ENCODE results near the gene RFPL1. TPM values are rescaled to one million over a fixed set of nuclear protein-coding genes. Genes with fewer than 3 reads are reported as not detected.

The RFPL1 gene
- total and polyA plus RNA-seq, 2 experiments from 2014 or later, result not detected

DNA sequence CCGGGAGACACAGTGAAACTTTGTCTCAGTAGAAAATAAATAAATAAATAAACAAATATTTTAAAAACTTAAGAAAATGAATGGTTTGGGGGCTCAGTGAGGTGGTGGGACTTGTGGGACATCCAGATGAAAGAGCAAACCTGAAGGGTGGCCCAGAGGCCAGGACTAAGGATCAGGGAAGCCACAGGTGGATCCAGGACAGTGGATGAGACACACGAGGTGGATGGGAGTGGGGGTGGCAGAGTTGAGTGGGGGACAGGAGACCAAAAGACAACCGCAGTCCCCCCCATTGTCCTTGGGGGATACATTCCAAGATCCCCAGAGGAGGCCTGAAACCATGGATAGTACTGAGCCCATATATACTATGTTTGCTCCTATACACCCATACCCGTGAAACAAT, 7.1 kb downstream of the RFPL1 start:
- no peak overlapping the region for H2AFZ ChIP-seq
- Mint-ChIP-seq H3K4me3 (no peak overlapping the region), H3K27me3 (ENCODE audit: insufficient read depth, low read depth, poor library complexity) (no peaks in the 10 kb centered on the region), H3K9me3 (no peaks in the 10 kb centered on the region), H3K4me1 (peaks cover 6% of the 10 kb centered on the region; the same call in 2 of the 3 replicates), H3K27ac (no peak overlapping the region), H3K36me3 (ENCODE audit: low read depth) (no peaks in the 10 kb centered on the region)
- no peaks in the 10 kb centered on the region for H3K9me2 ChIP-seq (ENCODE audit: insufficient read depth)
- TF ChIP-seq, protein P1, sequence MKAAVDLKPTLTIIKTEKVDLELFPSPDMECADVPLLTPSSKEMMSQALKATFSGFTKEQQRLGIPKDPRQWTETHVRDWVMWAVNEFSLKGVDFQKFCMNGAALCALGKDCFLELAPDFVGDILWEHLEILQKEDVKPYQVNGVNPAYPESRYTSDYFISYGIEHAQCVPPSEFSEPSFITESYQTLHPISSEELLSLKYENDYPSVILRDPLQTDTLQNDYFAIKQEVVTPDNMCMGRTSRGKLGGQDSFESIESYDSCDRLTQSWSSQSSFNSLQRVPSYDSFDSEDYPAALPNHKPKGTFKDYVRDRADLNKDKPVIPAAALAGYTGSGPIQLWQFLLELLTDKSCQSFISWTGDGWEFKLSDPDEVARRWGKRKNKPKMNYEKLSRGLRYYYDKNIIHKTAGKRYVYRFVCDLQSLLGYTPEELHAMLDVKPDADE (IDR thresholded peaks at IDR 0.05), result no peak
- H3K4me2 ChIP-seq, result no peak overlapping the region
- H3K79me2 ChIP-seq (replicated peaks; ENCODE audit: insufficient read depth), result no peaks in the 10 kb centered on the region
- ATAC-seq (no peak), DNase-seq (ENCODE audit: low spot score) (no peak)
- H3K27ac ChIP-seq (ENCODE audit: low read depth), result no peak overlapping the region
- H4K20me1 ChIP-seq (replicated peaks; ENCODE audit: insufficient read depth), result no peaks in the 10 kb centered on the region
- no peaks in the 10 kb centered on the region for H3F3A ChIP-seq (replicated peaks; ENCODE audit: low read depth)
- H3K36me3 ChIP-seq (ENCODE audit: insufficient read depth), result no peaks in the 10 kb centered on the region
- no peaks in the 10 kb centered on the region for H3K27me3 ChIP-seq (ENCODE audit: insufficient read depth)
- no peak overlapping the region for H3K4me3 ChIP-seq
- H3K4me1 ChIP-seq (ENCODE audit: insufficient read depth), result no peaks in the 10 kb centered on the region

DNA sequence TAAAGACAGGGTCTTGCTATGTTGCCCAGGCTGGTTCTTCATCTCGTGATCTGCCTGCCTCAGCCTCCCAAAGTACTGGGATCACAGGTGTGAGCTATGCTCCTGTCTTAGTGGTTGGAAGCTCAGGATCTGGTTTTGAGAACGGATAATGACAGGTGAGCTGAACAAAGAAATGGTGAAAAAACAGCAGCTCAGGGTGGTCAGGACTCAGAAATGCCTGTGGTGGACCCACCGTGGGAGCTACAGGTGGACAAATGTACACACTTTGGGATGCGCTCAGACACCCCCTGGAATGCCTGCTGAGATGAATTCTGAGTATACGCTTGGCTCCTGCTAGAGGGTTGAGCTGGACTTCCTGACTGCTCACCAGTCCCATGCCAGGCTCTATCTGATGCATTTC, 9.5 kb downstream of the RFPL1 start:
- no peak for DNase-seq (ENCODE audit: low spot score)
- no peaks in the 10 kb centered on the region for H3K4me1 ChIP-seq (ENCODE audit: insufficient read depth)
- no peaks in the 10 kb centered on the region for H3K79me2 ChIP-seq (replicated peaks; ENCODE audit: insufficient read depth)
- no peak for ATAC-seq
- H2AFZ ChIP-seq, result no peak overlapping the region
- no peaks in the 10 kb centered on the region for H3K27me3 ChIP-seq (ENCODE audit: insufficient read depth)
- H4K20me1 ChIP-seq (replicated peaks; ENCODE audit: insufficient read depth), result no peaks in the 10 kb centered on the region
- no peak overlapping the region for H3K4me2 ChIP-seq
- Mint-ChIP-seq H3K27me3 (ENCODE audit: insufficient read depth, low read depth, poor library complexity) (no peaks in the 10 kb centered on the region), H3K4me1 (peaks cover 6% of the 10 kb centered on the region; the same call in 2 of the 3 replicates), H3K27ac (no peak overlapping the region), H3K9me3 (no peaks in the 10 kb centered on the region), H3K36me3 (ENCODE audit: low read depth) (no peaks in the 10 kb centered on the region), H3K4me3 (no peak overlapping the region)
- no peak overlapping the region for H3K27ac ChIP-seq (ENCODE audit: low read depth)
- H3K36me3 ChIP-seq (ENCODE audit: insufficient read depth), result no peaks in the 10 kb centered on the region
- no peaks in the 10 kb centered on the region for H3K9me2 ChIP-seq (ENCODE audit: insufficient read depth)
- H3F3A ChIP-seq (replicated peaks; ENCODE audit: low read depth), result no peaks in the 10 kb centered on the region
- H3K4me3 ChIP-seq, result no peak overlapping the region
- no peak for TF ChIP-seq ZNF331 (CRISPR knock-in tag; IDR thresholded peaks at IDR 0.05; ENCODE audit: low read depth)
- TF ChIP-seq EZH2phosphoT487 (IDR thresholded peaks at IDR 0.05; ENCODE audit: unreplicated experiment), result no peak
- TF ChIP-seq, protein P2, sequence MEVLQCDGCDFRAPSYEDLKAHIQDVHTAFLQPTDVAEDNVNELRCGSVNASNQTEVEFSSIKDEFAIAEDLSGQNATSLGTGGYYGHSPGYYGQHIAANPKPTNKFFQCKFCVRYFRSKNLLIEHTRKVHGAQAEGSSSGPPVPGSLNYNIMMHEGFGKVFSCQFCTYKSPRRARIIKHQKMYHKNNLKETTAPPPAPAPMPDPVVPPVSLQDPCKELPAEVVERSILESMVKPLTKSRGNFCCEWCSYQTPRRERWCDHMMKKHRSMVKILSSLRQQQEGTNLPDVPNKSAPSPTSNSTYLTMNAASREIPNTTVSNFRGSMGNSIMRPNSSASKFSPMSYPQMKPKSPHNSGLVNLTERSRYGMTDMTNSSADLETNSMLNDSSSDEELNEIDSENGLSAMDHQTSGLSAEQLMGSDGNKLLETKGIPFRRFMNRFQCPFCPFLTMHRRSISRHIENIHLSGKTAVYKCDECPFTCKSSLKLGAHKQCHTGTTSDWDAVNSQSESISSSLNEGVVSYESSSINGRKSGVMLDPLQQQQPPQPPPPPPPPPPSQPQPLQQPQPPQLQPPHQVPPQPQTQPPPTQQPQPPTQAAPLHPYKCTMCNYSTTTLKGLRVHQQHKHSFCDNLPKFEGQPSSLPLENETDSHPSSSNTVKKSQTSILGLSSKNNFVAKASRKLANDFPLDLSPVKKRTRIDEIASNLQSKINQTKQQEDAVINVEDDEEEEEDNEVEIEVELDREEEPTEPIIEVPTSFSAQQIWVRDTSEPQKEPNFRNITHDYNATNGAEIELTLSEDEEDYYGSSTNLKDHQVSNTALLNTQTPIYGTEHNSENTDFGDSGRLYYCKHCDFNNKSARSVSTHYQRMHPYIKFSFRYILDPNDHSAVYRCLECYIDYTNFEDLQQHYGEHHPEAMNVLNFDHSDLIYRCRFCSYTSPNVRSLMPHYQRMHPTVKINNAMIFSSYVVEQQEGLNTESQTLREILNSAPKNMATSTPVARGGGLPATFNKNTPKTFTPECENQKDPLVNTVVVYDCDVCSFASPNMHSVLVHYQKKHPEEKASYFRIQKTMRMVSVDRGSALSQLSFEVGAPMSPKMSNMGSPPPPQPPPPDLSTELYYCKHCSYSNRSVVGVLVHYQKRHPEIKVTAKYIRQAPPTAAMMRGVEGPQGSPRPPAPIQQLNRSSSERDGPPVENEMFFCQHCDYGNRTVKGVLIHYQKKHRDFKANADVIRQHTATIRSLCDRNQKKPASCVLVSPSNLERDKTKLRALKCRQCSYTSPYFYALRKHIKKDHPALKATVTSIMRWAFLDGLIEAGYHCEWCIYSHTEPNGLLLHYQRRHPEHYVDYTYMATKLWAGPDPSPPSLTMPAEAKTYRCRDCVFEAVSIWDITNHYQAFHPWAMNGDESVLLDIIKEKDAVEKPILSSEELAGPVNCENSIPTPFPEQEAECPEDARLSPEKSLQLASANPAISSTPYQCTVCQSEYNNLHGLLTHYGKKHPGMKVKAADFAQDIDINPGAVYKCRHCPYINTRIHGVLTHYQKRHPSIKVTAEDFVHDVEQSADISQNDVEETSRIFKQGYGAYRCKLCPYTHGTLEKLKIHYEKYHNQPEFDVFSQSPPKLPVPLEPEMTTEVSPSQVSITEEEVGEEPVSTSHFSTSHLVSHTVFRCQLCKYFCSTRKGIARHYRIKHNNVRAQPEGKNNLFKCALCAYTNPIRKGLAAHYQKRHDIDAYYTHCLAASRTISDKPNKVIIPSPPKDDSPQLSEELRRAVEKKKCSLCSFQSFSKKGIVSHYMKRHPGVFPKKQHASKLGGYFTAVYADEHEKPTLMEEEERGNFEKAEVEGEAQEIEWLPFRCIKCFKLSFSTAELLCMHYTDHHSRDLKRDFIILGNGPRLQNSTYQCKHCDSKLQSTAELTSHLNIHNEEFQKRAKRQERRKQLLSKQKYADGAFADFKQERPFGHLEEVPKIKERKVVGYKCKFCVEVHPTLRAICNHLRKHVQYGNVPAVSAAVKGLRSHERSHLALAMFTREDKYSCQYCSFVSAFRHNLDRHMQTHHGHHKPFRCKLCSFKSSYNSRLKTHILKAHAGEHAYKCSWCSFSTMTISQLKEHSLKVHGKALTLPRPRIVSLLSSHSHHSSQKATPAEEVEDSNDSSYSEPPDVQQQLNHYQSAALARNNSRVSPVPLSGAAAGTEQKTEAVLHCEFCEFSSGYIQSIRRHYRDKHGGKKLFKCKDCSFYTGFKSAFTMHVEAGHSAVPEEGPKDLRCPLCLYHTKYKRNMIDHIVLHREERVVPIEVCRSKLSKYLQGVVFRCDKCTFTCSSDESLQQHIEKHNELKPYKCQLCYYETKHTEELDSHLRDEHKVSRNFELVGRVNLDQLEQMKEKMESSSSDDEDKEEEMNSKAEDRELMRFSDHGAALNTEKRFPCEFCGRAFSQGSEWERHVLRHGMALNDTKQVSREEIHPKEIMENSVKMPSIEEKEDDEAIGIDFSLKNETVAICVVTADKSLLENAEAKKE (CRISPR knock-in tag; IDR thresholded peaks at IDR 0.05), result no peak
- no peak for TF ChIP-seq CTCF (conservative IDR thresholded peaks at IDR 0.05; ENCODE audit: low read depth in 2 of 2)
- TF ChIP-seq, protein P1 (IDR thresholded peaks at IDR 0.05), result no peak
- no peak for TF ChIP-seq STAT1 (IDR thresholded peaks at IDR 0.05; ENCODE audit: unreplicated experiment)
- no peak for TF ChIP-seq CREB1 (CRISPR knock-in tag; IDR thresholded peaks at IDR 0.05; ENCODE audit: low read depth)
- no peak for TF ChIP-seq EZH2 (IDR thresholded peaks at IDR 0.05; ENCODE audit: low read depth, unreplicated experiment)
- TF ChIP-seq JUNB (IDR thresholded peaks at IDR 0.05; ENCODE audit: unreplicated experiment), result no peak
- TF ChIP-seq ZNF114 (CRISPR knock-in tag; IDR thresholded peaks at IDR 0.05), result no peak
- TF ChIP-seq NANOG (IDR thresholded peaks at IDR 0.05; ENCODE audit: borderline replicate concordance), result no peak
